GM23338 (cell line): ENCODE measurements around the gene GRID1. TPM values are rescaled to one million over a fixed set of nuclear protein-coding genes. Genes with fewer than 3 reads are reported as not detected.

ENCODE experiments used
- ATAC-seq: fragments of 200-7000 bp; cut with Tn5 transposase; 3 replicates; pipeline ENCODE4 v1.9.1; 2020
- DNase-seq: peaks from one replicate; pipeline ENCODE4 v3.0.0-alpha.2; 2015; ENCODE audit warnings: low spot score
- H2AFZ ChIP-seq: fragments of 200-600 bp; sonication (generic); 2 replicates; pipeline ENCODE4 v1.8.0; 2016; ENCODE audit warnings: antibody characterized with exemption, mild to moderate bottlenecking, moderate library complexity
- H3F3A ChIP-seq: fragments of 200-600 bp; sonication (generic); replicated peaks from 2 replicates; pipeline ENCODE4 v1.8.0; 2017; ENCODE audit warnings: antibody characterized with exemption, mixed run types, low read depth
- H3K27ac ChIP-seq: fragments of 200-600 bp; sonication (generic); 2 replicates; pipeline ENCODE4 v1.6.1; 2016; ENCODE audit warnings: low read depth
- H3K27me3 ChIP-seq: fragments of 200-600 bp; sonication (generic); 2 replicates; pipeline ENCODE4 v1.8.0; 2016; ENCODE audit warnings: mild to moderate bottlenecking, mixed run types, moderate library complexity; ENCODE audit not compliant: insufficient read depth
- H3K36me3 ChIP-seq: fragments of 200-600 bp; sonication (generic); 2 replicates; pipeline ENCODE4 v1.8.0; 2016; ENCODE audit warnings: mild to moderate bottlenecking; ENCODE audit not compliant: insufficient read depth
- H3K4me1 ChIP-seq: fragments of 200-600 bp; sonication (generic); 2 replicates; pipeline ENCODE4 v1.8.0; 2016; ENCODE audit warnings: mild to moderate bottlenecking, moderate library complexity; ENCODE audit not compliant: insufficient read depth
- H3K4me2 ChIP-seq: fragments of 200-600 bp; sonication (generic); 2 replicates; pipeline ENCODE4 v1.7.1; 2017; ENCODE audit warnings: mixed run types
- H3K4me3 ChIP-seq: fragments of 200-600 bp; sonication (generic); 2 replicates; pipeline ENCODE4 v1.6.1; 2016; ENCODE audit warnings: mixed run types
- H3K79me2 ChIP-seq: fragments of 200-600 bp; sonication (generic); replicated peaks from 2 replicates; pipeline ENCODE4 v1.8.0; 2017; ENCODE audit warnings: mild to moderate bottlenecking; ENCODE audit not compliant: insufficient read depth
- H3K9me2 ChIP-seq: fragments of 200-600 bp; sonication (generic); 2 replicates; pipeline ENCODE4 v1.8.0; 2017; ENCODE audit not compliant: insufficient read depth
- H4K20me1 ChIP-seq: fragments of 200-600 bp; sonication (generic); replicated peaks from 2 replicates; pipeline ENCODE4 v1.8.0; 2017; ENCODE audit warnings: mild to moderate bottlenecking; ENCODE audit not compliant: insufficient read depth
- H3K27ac Mint-ChIP-seq: 2 replicates; pipeline ENCODE4 v1.8.0; 2020; ENCODE audit warnings: inconsistent platforms, mild to moderate bottlenecking, moderate library complexity, mixed read lengths
- H3K27me3 Mint-ChIP-seq: 3 replicates; pipeline ENCODE4 v1.8.0; 2022; ENCODE audit warnings: low read depth, mild to moderate bottlenecking, moderate library complexity, mixed read lengths, inconsistent platforms; ENCODE audit not compliant: insufficient read depth, poor library complexity
- H3K36me3 Mint-ChIP-seq: 3 replicates; pipeline ENCODE4 v1.8.0; 2021; ENCODE audit warnings: low read depth, mild to moderate bottlenecking, inconsistent platforms, moderate library complexity, mixed read lengths
- H3K4me1 Mint-ChIP-seq: 3 replicates; pipeline ENCODE4 v1.8.0; 2020; ENCODE audit warnings: mild to moderate bottlenecking, inconsistent platforms, mixed read lengths
- H3K4me3 Mint-ChIP-seq: 3 replicates; pipeline ENCODE4 v1.8.0; 2021; ENCODE audit warnings: moderate library complexity, mild to moderate bottlenecking, inconsistent platforms, mixed read lengths
- H3K9me3 Mint-ChIP-seq: 3 replicates; pipeline ENCODE4 v1.8.0; 2020; ENCODE audit warnings: moderate library complexity, mild to moderate bottlenecking, inconsistent platforms, mixed read lengths
- CTCF ChIP-seq, 2 experiments: fragments of 200-600 bp in 1 of 2; sonication (generic) in 1 of 2; conservative IDR thresholded peaks; 2 replicates each; pipeline versions ENCODE4 v1.5.1 to v1.6.1; 2016 to 2017; ENCODE audit warnings: antibody characterized with exemption in 2 of 2, low read depth in 2 of 2, mild to moderate bottlenecking in 2 of 2, moderate library complexity in 1 of 2
- ETS1 ChIP-seq: IDR thresholded peaks from 2 replicates; pipeline ENCODE4 v1.6.1; 2016; ENCODE audit warnings: antibody characterized with exemption
- EZH2 ChIP-seq: fragments of 200-600 bp; sonication (generic); IDR thresholded peaks from one replicate; pipeline ENCODE4 v1.8.0; 2017; ENCODE audit warnings: antibody characterized with exemption, mild to moderate bottlenecking, low read depth; ENCODE audit not compliant: unreplicated experiment
- EZH2phosphoT487 ChIP-seq: fragments of 200-600 bp; sonication (generic); IDR thresholded peaks from one replicate; pipeline ENCODE4 v1.8.1; 2018; ENCODE audit warnings: antibody characterized with exemption; ENCODE audit not compliant: unreplicated experiment
- JUNB ChIP-seq: IDR thresholded peaks from one replicate; pipeline ENCODE4 v1.6.1; 2016; ENCODE audit warnings: antibody characterized with exemption; ENCODE audit not compliant: unreplicated experiment
- NANOG ChIP-seq: IDR thresholded peaks from 2 replicates; pipeline ENCODE4 v1.6.1; 2016; ENCODE audit warnings: antibody characterized with exemption, borderline replicate concordance
- POLR2AphosphoS5 ChIP-seq: IDR thresholded peaks from 2 replicates; pipeline ENCODE4 v1.6.1; 2016; ENCODE audit warnings: antibody characterized with exemption, low read depth
- STAT1 ChIP-seq: IDR thresholded peaks from one replicate; pipeline ENCODE4 v1.6.1; 2016; ENCODE audit warnings: antibody characterized with exemption; ENCODE audit not compliant: unreplicated experiment
- ZNF114 ChIP-seq: fragments of 250-450 bp; sonication (Bioruptor Pico); IDR thresholded peaks from 2 replicates; pipeline ENCODE4 v1.5.0; 2020; ENCODE audit warnings: mild to moderate bottlenecking, moderate library complexity
- ZNF331 ChIP-seq: fragments of 250-450 bp; sonication (Bioruptor Pico); IDR thresholded peaks from 2 replicates; pipeline ENCODE4 v1.5.0; 2020; ENCODE audit warnings: low read depth, mild to moderate bottlenecking, moderate library complexity
- polyA plus RNA-seq: library from polyadenylated mRNA; unstranded; fragments of >200 nt; fragmentation: Nextera tagmentation; extraction: Ambion mirVana; gene quantifications from 2 replicates; pipeline ENCODE4 v1.2.1, GENCODE V29; 2016
- total RNA-seq: library from RNA; depleted of rRNA; stranded (reverse); fragments of >200 nt; shearing (Covaris generic); gene quantifications from 2 replicates; pipeline ENCODE4 v1.2.3, GENCODE V29; 2014

GRID1 gene
- total and polyA plus RNA-seq, 2 experiments from 2014 or later = 0.14 to 0.15 TPM

GRCh38 chr10:85667638-85668233 lies 698.9 kb downstream of the GRID1 start:
- Histone ChIP-seq H3K27ac (no peak overlapping the region), H3K79me2 (no peaks in the 10 kb centered on the region), H3K4me3 (no peak overlapping the region), H3F3A (no peaks in the 10 kb centered on the region), H4K20me1 (no peaks in the 10 kb centered on the region), H3K36me3 (peaks cover 3% of the 10 kb centered on the region; the same call in 1 of the 2 replicates), H3K27me3 (no peaks in the 10 kb centered on the region), H2AFZ (no peak overlapping the region), H3K4me2 (no peak overlapping the region), H3K9me2 (no peaks in the 10 kb centered on the region; the same call in 1 of the 2 replicates), H3K4me1 (no peaks in the 10 kb centered on the region; the same call in 1 of the 2 replicates)
- H3K9me3 Mint-ChIP-seq = peaks cover 92% of the 10 kb centered on the region
- H3K4me3 Mint-ChIP-seq = no peak overlapping the region
- peak; percentile 6 for DNase-seq
- peak; percentile 91 for ATAC-seq
- H3K27ac Mint-ChIP-seq = no peak overlapping the region
- no peak for TF ChIP-seq ETS1
- no peak for TF ChIP-seq ZNF114 (CRISPR knock-in tag)
- no peak for TF ChIP-seq CTCF (conservative IDR thresholded peaks at IDR 0.05; ENCODE audit: low read depth in 2 of 2)
- TF ChIP-seq EZH2 = no peak
- TF ChIP-seq ZNF331 (CRISPR knock-in tag) = no peak
- TF ChIP-seq NANOG = no peak
- peaks cover 11% of the 10 kb centered on the region; the same call in 2 of the 3 replicates for H3K4me1 Mint-ChIP-seq
- peaks cover 15% of the 10 kb centered on the region for H3K36me3 Mint-ChIP-seq
- H3K27me3 Mint-ChIP-seq = no peaks in the 10 kb centered on the region

- DNase-seq = no peak
- Histone ChIP-seq H4K20me1 (no peaks in the 10 kb centered on the region), H3F3A (no peaks in the 10 kb centered on the region), H3K4me2 (no peak overlapping the region), H3K9me2 (no peaks in the 10 kb centered on the region; the same call in 1 of the 2 replicates), H3K4me1 (no peaks in the 10 kb centered on the region; the same call in 1 of the 2 replicates), H3K36me3 (peaks cover 3% of the 10 kb centered on the region; the same call in 1 of the 2 replicates), H3K27me3 (no peaks in the 10 kb centered on the region), H3K4me3 (no peak overlapping the region), H3K27ac (no peak overlapping the region), H2AFZ (no peak overlapping the region), H3K79me2 (no peaks in the 10 kb centered on the region)
- no peak for ATAC-seq
- Mint-ChIP-seq H3K4me3 (no peak overlapping the region), H3K27me3 (no peaks in the 10 kb centered on the region), H3K27ac (no peak overlapping the region), H3K36me3 (peaks cover 14% of the 10 kb centered on the region), H3K4me1 (peaks cover 11% of the 10 kb centered on the region; the same call in 2 of the 3 replicates), H3K9me3 (peaks cover 90% of the 10 kb centered on the region)
- no peak for TF ChIP-seq ZNF114 (CRISPR knock-in tag)
- TF ChIP-seq CTCF (conservative IDR thresholded peaks at IDR 0.05; ENCODE audit: low read depth in 2 of 2) = no peak
- no peak for TF ChIP-seq EZH2phosphoT487
- TF ChIP-seq POLR2AphosphoS5 = no peak
- no peak for TF ChIP-seq NANOG
- TF ChIP-seq STAT1 = no peak
- TF ChIP-seq ETS1 = no peak
- TF ChIP-seq JUNB = no peak
Measured at GRCh38 chr10:85666987-85667386, 699.6 kb downstream of the GRID1 start.
